SK-N-MC (cell line): ENCODE measurements around the gene RAI14.

Source experiments
- DNase-seq: peaks from one replicate; pipeline ENCODE4 v3.0.0-alpha.2; 2011; ENCODE audit warnings: low read depth, low spot score
- H3K27ac ChIP-seq: fragments of 200-600 bp; sonication (generic); 2 replicates; pipeline ENCODE4 v1.5.1; 2016; ENCODE audit warnings: mixed run types
- H3K36me3 ChIP-seq: fragments of 200-600 bp; sonication (generic); 2 replicates; pipeline ENCODE4 v1.6.1; 2017; ENCODE audit warnings: antibody characterized with exemption, low read length, mixed read lengths; ENCODE audit not compliant: insufficient read depth
- H3K4me3 ChIP-seq: fragments of 200-600 bp; sonication (generic); 2 replicates; pipeline ENCODE4 v1.5.1; 2016
- H3K9ac ChIP-seq: fragments of 200-600 bp; sonication (generic); 2 replicates; pipeline ENCODE4 v1.8.0; 2017; ENCODE audit warnings: mixed run types, mixed read lengths; ENCODE audit not compliant: insufficient read length
- H3K9me3 ChIP-seq: fragments of 200-600 bp; sonication (generic); 2 replicates; pipeline ENCODE4 v1.6.1; 2017; ENCODE audit warnings: low read depth, mild to moderate bottlenecking, antibody characterized with exemption, low read length, moderate library complexity, mixed read lengths
- EZH2 ChIP-seq: fragments of 200-600 bp; sonication (generic); IDR thresholded peaks from one replicate; pipeline ENCODE4 v1.6.1; 2017; ENCODE audit warnings: antibody characterized with exemption
- FOXP2 ChIP-seq: optimal IDR thresholded peaks from 2 replicates; pipeline ENCODE3; 2011; ENCODE audit warnings: mild to moderate bottlenecking, moderate library complexity; ENCODE audit not compliant: insufficient read depth; ENCODE audit errors: extremely low read length, control extremely low read depth
- POLR2AphosphoS5 ChIP-seq: IDR thresholded peaks from 2 replicates; pipeline ENCODE4 v1.6.1; 2012; ENCODE audit warnings: mild to moderate bottlenecking, low read depth, low read length, borderline replicate concordance

The RAI14 gene

GRCh38 chr5:34869256-34869655, 213.1 kb downstream of the RAI14 start:
- H3K36me3 ChIP-seq: no peaks in the 10 kb centered on the region
- no peak overlapping the region for H3K4me3 ChIP-seq
- DNase-seq: no peak
- no peaks in the 10 kb centered on the region for H3K9me3 ChIP-seq
- no peak overlapping the region for H3K27ac ChIP-seq
- TF ChIP-seq EZH2 (no peak), FOXP2 (no peak), POLR2AphosphoS5 (no peak)
- no peak overlapping the region for H3K9ac ChIP-seq

- Histone ChIP-seq H3K9ac (no peak overlapping the region), H3K27ac (no peak overlapping the region)
- no peak for TF ChIP-seq POLR2AphosphoS5
- TF ChIP-seq EZH2: no peak
- no peak for TF ChIP-seq FOXP2
These were observed 214.3 kb downstream of the RAI14 start for GRCh38 chr5:34870382-34870781.

GRCh38 chr5:34876275-34876674, 220.1 kb downstream of the RAI14 start:
- no peak for DNase-seq
- Histone ChIP-seq H3K4me3 (no peak overlapping the region), H3K27ac (no peak overlapping the region), H3K9me3 (peaks cover 4% of the 10 kb centered on the region; the same call in 1 of the 2 replicates), H3K9ac (no peak overlapping the region), H3K36me3 (no peaks in the 10 kb centered on the region)
- TF ChIP-seq POLR2AphosphoS5 (no peak), FOXP2 (no peak), EZH2 (no peak)

More at GRCh38 chr5:34870382-34870781, 214.3 kb downstream of the RAI14 start:
- H3K4me3 ChIP-seq: no peak overlapping the region
- no peak for DNase-seq
- no peaks in the 10 kb centered on the region for H3K36me3 ChIP-seq
- no peaks in the 10 kb centered on the region for H3K9me3 ChIP-seq

- no peak overlapping the region for H3K9ac ChIP-seq
- no peaks in the 10 kb centered on the region for H3K9me3 ChIP-seq
- DNase-seq: no peak
- TF ChIP-seq POLR2AphosphoS5 (no peak), EZH2 (no peak), FOXP2 (no peak)
- no peaks in the 10 kb centered on the region for H3K36me3 ChIP-seq
- no peak overlapping the region for H3K27ac ChIP-seq
- H3K4me3 ChIP-seq: no peak overlapping the region
These were observed 225.1 kb downstream of the RAI14 start for GRCh38 chr5:34881246-34881645.
